Islet of Langerhans (tissue), 1 donor: Measurements from ENCODE around the gene NSF.
"Not testable (repeated sequence)": the region's sequence is repeated elsewhere in the genome, so short reads cannot be mapped to it uniquely, and the experiment has no call there.

ENCODE experiments used
- FAIRE-seq: peaks from one replicate; lab custom pipeline; 2011; peaks lifted over from hg19 to GRCh38; lab: Jason Lieb, UNC

The NSF gene

DNA sequence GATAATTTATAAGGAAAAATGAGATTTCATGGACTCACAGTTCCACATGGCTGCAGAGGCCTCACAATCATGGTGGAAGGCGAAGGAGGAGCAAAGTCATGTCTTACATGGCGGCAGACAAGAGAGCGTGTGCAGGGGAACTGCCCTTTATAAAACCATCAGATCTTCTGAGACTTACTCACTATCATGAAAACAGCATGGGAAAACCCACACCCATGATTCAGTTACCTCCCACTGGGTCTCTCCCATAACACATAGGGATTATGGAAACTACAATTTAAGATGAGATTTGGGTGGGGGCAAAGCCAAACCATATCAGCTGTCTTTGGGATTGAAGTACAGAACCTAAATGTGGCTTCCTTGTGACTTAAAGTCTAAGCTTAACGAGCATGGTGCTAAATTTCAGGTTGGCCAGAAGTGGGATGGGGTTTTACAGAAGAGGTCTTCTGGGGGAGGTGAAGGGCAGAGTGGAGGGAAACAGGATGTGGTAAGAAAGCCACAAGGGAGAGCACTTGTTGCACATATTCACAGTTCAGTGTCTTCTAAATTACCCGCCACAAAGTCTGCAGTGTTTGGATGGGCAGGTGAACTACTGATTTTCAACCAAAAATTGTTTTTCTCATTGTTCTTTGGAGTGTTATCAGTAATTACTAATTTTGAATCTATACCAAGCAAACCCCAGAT is 38.4 kb downstream of the NSF start:
- not testable (repeated sequence) for FAIRE-seq

DNA sequence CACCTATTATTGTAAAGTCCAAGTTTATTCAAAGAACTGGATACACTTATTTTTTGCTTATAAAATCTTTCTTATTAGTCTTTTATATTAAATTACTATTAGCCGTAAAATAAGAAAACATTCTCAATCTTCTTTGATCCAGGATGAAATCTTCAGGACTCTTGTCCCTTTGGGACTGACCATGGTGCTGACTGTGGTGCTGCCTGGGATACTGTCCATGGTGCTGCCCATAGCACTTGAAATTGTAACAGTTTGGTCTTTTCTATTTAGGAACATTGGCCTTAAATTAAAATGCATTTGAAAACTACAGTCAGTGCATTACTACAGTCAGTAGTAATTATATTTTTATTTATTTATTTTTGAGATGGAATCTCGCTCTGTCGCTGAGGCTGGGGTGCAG is 41.7 kb downstream of the NSF start:
- not testable (repeated sequence) for FAIRE-seq

- FAIRE-seq: not testable (repeated sequence)
Observed at GRCh38 chr17:46634844-46635243, 44.4 kb downstream of the NSF start.

- peak; percentile 92 for FAIRE-seq
Observed at GRCh38 chr17:46641861-46642656, 51.6 kb downstream of the NSF start.

- FAIRE-seq: not testable (repeated sequence)
Observed at GRCh38 chr17:46647251-46647650, 56.8 kb downstream of the NSF start.

- FAIRE-seq: not testable (repeated sequence)
Observed at GRCh38 chr17:46647688-46648278, 57.3 kb downstream of the NSF start.

DNA sequence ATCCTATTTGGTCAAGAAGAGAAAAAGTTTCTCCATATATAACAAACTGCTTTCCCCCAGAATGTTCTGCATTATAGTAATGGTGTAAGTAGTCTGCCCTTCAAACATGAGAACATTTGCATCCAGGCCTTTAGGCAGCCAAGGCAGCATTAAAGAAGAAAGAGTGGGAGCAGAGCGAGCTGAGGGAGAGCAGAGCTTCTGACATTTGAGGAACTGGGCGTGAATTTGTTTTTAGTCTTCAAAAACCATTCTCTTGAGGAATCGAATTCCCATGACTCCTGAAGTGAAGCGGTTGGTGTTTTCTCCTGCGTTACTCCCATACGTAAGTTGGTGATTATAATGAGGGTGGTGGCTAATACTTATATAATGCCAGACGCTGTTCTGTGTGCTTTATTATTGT is 58.8 kb downstream of the NSF start:
- FAIRE-seq: not testable (repeated sequence)

DNA sequence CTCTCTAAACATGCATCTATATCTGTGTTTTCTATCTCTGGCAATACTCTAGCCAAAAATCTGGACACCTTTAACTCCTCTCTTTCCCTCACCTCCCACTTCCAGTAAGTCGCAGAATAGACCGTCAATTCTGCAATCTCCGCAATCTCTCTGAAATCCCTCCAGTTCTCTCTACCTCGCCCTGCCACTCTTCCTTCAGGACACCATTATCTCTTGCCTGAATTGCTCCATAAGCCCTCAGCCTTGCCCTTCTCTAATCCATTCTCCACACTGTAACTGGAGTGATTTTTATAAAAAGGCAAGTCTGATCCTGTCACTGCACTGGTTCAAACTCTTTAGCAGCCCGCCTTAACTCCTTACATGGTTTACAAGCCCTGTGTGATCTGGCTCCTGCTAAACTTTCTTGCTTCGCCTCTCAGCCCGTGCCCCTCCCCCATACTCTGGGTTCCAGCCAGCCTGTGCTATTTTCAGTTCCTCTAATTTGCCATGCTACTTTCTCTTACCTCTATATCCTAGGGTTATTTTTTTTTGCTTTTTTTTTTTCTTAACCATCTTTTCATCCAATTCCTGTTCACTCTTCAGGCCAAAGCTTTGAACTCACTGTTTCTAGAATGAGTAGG is 61.7 kb downstream of the NSF start:
- not testable (repeated sequence) for FAIRE-seq

GRCh38 chr17:46658235-46658634 is 67.8 kb downstream of the NSF start:
- FAIRE-seq: not testable (repeated sequence)

DNA sequence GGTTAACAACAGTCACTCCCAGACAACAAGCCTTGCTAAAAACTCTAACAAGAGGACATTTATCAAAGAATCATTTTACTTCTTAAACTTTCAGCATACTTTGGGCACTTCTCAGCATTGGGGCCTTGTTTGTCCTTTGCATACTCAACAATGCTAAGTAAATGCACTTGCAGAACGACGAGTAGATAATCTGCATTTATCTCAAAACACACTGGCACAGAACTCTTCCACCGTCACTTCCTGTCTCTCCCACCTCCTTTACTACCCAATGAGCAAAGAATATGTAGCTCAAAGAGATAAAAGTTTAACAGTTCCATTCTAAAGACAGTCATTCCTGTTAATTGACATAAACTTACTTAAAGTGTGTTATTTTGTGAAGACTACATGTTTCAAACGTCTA is 69.2 kb downstream of the NSF start:
- not testable (repeated sequence) for FAIRE-seq

DNA sequence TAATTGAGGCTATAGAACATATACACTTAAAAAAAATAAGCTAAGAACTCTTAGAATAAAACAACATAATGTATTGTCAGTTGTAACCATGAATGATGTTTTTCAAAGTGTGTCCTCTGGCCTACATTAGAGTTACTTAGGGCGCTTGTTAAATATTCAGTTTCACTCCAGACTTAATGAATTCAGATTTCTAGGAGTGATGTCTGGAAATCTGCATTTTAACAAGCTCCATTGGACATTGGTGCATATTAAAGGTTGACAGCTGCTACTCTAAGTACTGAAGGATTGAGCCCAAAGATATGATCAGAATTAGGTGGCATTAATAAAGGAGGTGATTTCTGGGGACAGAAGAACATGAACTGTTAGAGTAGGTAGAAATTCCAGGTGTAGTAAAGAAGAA is 72.7 kb downstream of the NSF start:
- FAIRE-seq: not testable (repeated sequence)

DNA sequence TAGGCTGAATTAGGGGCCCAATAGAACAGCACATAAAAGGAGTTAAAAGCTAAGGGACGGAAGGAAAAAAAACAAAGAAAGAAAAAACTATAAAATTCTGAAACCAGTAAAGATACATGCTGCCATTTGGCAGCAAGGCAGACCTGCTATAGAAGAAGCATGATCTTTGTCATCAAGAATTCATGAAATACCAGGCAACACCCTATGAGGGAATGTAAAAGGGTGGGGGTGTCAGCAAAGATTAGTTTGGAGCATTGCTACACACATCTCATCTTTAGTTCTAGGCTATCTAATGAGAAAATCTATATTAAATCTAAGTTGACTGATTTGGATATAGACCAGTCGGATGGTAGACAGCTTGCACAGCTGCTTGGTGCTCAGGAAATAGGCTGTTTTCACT is 73.1 kb downstream of the NSF start:
- FAIRE-seq: not testable (repeated sequence)

- not testable (repeated sequence) for FAIRE-seq
Observed at GRCh38 chr17:46665969-46666368, 75.5 kb downstream of the NSF start.

GRCh38 chr17:46670789-46671188 is 80.3 kb downstream of the NSF start:
- FAIRE-seq: not testable (repeated sequence)

DNA sequence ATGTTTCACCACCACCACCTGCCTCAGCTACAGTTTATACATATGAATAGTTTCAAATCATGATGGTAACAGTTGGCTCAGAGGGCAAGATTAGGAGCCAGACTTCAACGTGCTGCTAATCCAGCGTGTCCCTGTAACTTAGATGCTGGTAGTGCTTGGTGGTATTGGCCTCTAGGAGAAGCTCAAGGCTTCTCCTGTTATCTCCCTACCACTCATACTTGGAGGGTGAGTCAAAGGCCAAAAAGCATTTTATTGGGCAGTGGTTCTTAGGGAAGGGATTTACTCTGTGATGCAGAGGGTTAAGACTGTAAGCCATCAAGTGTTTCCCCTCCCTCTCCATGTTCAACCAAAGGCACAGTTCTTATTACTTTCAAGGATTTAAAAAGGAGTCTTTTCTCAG is 82.3 kb downstream of the NSF start:
- FAIRE-seq: not testable (repeated sequence)

DNA sequence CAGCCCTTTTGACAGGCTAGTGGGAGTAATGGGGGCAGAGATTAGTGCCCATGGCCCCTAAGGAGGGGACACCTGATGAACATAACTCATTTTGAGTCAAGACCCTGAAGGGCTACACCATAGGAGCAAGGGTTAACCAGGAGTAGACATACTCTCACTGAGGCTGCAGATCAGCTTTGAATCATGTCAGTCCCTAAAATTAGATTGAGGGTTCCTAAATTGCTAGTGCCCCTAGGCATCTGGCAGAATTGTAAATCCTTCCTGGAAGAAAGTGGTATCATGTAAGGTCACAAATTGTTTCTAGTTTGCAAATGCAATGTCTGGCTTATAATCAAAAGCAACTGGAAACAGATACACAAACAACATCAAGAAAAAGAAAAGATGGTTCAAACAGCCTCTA is 87.3 kb downstream of the NSF start:
- FAIRE-seq: not testable (repeated sequence)

GRCh38 chr17:46683653-46684052 is 93.2 kb downstream of the NSF start:
- FAIRE-seq: not testable (repeated sequence)

GRCh38 chr17:46685284-46685683 is 94.8 kb downstream of the NSF start:
- FAIRE-seq: not testable (repeated sequence)

GRCh38 chr17:46692196-46692595 is 101.7 kb downstream of the NSF start:
- not testable (repeated sequence) for FAIRE-seq

GRCh38 chr17:46693283-46693682 is 102.8 kb downstream of the NSF start:
- FAIRE-seq: not testable (repeated sequence)

DNA sequence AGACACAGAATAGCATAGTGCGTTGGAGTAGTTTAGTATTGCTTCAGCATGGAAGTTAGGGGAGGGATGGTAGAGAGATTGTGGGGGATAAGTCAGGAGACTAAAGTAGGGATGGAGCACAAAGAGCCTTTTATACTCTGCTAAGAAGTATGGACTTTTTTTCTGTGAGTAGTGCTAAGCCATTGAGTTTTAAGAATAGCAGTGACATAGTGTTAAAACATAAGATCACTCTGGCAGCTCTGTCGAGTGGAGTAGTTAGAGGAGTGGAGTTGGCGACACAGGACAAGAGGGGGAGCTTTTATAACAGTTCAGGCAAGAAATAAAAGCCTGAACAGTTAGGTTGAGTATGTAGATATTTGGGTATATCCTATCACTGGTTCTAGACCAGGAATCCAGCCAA is 106.1 kb downstream of the NSF start:
- FAIRE-seq: not testable (repeated sequence)

DNA sequence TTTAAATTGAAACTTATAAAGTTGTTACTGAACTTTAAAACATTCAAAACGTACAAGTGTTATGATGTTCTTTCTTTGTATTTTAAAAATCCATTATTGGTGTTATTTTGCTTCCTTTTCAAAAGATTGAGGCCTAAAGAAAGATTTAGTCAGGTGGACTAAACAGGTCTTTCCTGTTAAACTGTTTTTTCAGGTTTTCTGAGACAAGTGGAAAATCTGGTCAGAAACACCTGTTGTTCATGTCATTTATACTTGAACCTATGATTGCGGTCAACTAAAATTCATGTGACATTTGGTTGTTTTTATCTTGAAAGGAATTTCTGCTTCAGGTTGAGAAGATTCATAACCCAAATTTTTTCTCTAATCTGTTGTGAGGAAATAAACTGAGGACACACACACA is 108.5 kb downstream of the NSF start:
- not testable (repeated sequence) for FAIRE-seq

- no peak for FAIRE-seq
Observed at GRCh38 chr17:46717999-46718398, 127.5 kb downstream of the NSF start.
